ENCODE data around the gene C6orf52. TPM values are rescaled to one million over a fixed set of nuclear protein-coding genes. Genes with fewer than 3 reads are reported as not detected.
A peak's percentile ranks its signal among the peaks of the same experiment; 100 is the strongest.

Gene C6orf52
- total and polyA plus RNA-seq, 4 donors = 0.99 to 7.6 (median 7.1) TPM

DNA sequence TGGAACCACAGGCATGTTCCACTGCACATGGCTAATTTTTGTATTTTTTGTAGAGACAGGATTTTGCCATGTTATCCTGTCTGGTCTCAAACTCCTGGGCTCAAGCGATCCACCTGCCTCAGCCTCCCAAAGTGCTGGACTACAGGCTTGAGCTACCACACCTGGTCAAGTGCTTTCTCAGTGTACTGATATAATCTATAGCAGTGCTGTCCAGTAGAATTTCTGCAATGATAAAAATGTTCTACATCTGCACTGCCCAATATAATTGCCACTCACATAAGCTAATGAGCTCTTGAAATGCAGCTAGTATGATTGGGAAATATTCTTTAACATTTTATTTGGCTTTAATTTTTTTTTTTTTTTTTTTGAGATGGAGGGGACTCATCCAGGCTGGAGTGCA is 64.2 kb downstream of the C6orf52 start:
- 100% methylated on average over 1 of the region's 1 CpG for WGBS (ENCODE audit: insufficient coverage)
- Histone ChIP-seq H3K27me3 (ENCODE audit: control insufficient read depth, insufficient read depth, low read length) (no peaks in the 10 kb centered on the region), H3K4me3 (ENCODE audit: low read depth, low read length) (no peak overlapping the region), H3K4me1 (ENCODE audit: control insufficient read depth, insufficient read depth, low read length) (no peaks in the 10 kb centered on the region), H3K27ac (ENCODE audit: low read depth, low read length) (no peak overlapping the region), H3K36me3 (ENCODE audit: control insufficient read depth, insufficient read depth, low read length) (no peaks in the 10 kb centered on the region), H3K9me3 (ENCODE audit: control insufficient read depth, insufficient read depth, low read length) (no peaks in the 10 kb centered on the region)
- no peak for DNase-seq (ENCODE audit: low read depth in 4 of 6, low spot score in 6 of 6)

- Histone ChIP-seq H3K4me1 (ENCODE audit: control insufficient read depth, insufficient read depth, low read length) (no peaks in the 10 kb centered on the region), H3K27ac (ENCODE audit: low read depth, low read length) (no peak overlapping the region), H3K27me3 (ENCODE audit: control insufficient read depth, insufficient read depth, low read length) (no peaks in the 10 kb centered on the region), H3K36me3 (ENCODE audit: control insufficient read depth, insufficient read depth, low read length) (no peaks in the 10 kb centered on the region), H3K9me3 (ENCODE audit: control insufficient read depth, insufficient read depth, low read length) (no peaks in the 10 kb centered on the region), H3K4me3 (ENCODE audit: low read depth, low read length) (no peak overlapping the region)
- no peak for DNase-seq (ENCODE audit: low read depth in 4 of 6, low spot score in 6 of 6)
- WGBS (ENCODE audit: insufficient coverage) = no CpG with 5 or more reads among the region's 1 CpG
These were observed 66.6 kb downstream of the C6orf52 start for GRCh38 chr6:10627800-10628199.

DNA sequence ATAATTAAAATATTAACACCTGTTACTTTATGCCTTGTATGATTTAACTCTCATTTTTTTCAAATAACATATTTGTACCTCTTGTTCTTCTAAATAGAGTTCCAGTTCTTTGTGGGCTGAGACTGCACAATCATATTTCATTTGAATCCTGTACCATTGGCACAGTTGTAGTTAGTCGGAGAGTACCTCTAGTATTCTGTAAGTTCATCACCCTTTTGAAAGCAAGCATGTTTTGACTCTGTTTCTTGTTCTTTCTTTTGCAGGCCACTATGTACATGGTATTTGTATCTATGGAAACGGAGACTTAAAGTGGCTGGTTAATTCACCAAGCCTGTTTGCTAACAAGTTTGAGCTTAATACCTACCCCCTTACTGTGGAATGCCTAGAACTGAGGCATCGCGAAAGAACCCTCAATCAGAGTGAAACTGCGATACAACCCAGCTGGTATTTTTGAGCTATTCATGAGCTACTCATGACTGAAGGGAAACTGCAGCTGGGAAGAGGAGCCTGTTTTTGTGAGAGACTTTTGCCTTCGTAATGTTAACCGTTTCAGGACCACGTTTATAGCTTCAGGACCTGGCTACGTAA is 68.2 kb downstream of the C6orf52 start:
- H3K9me3 ChIP-seq (ENCODE audit: control insufficient read depth, insufficient read depth, low read length) = no peaks in the 10 kb centered on the region
- no peaks in the 10 kb centered on the region for H3K36me3 ChIP-seq (ENCODE audit: control insufficient read depth, insufficient read depth, low read length)
- no peak overlapping the region for H3K27ac ChIP-seq (ENCODE audit: low read depth, low read length)
- H3K4me1 ChIP-seq (ENCODE audit: control insufficient read depth, insufficient read depth, low read length) = no peaks in the 10 kb centered on the region
- no peak overlapping the region for H3K4me3 ChIP-seq (ENCODE audit: low read depth, low read length)
- WGBS (ENCODE audit: insufficient coverage) = 33% methylated on average over 1 of the region's 9 CpGs
- DNase-seq (ENCODE audit: low read depth in 4 of 6, low spot score in 6 of 6) = peak in 1 of 6 donors; percentile 14
- H3K27me3 ChIP-seq (ENCODE audit: control insufficient read depth, insufficient read depth, low read length) = no peaks in the 10 kb centered on the region

GRCh38 chr6:10624836-10625235 is 69.6 kb downstream of the C6orf52 start:
- DNase-seq (ENCODE audit: low read depth in 4 of 6, low spot score in 6 of 6) = no peak
- no peak overlapping the region for H3K4me3 ChIP-seq (ENCODE audit: low read depth, low read length)
- H3K36me3 ChIP-seq (ENCODE audit: control insufficient read depth, insufficient read depth, low read length) = no peaks in the 10 kb centered on the region
- no peaks in the 10 kb centered on the region for H3K4me1 ChIP-seq (ENCODE audit: control insufficient read depth, insufficient read depth, low read length)
- no peak overlapping the region for H3K27ac ChIP-seq (ENCODE audit: low read depth, low read length)
- no peaks in the 10 kb centered on the region for H3K27me3 ChIP-seq (ENCODE audit: control insufficient read depth, insufficient read depth, low read length)
- WGBS (ENCODE audit: insufficient coverage) = 90% methylated on average over 5 of the region's 5 CpGs
- no peaks in the 10 kb centered on the region for H3K9me3 ChIP-seq (ENCODE audit: control insufficient read depth, insufficient read depth, low read length)

GRCh38 chr6:10621847-10622246 is 72.6 kb downstream of the C6orf52 start:
- no peaks in the 10 kb centered on the region for H3K9me3 ChIP-seq (ENCODE audit: control insufficient read depth, insufficient read depth, low read length)
- H3K36me3 ChIP-seq (ENCODE audit: control insufficient read depth, insufficient read depth, low read length) = peaks cover 2% of the 10 kb centered on the region
- H3K27ac ChIP-seq (ENCODE audit: low read depth, low read length) = no peak overlapping the region
- no peaks in the 10 kb centered on the region for H3K4me1 ChIP-seq (ENCODE audit: control insufficient read depth, insufficient read depth, low read length)
- no peak for DNase-seq (ENCODE audit: low read depth in 4 of 6, low spot score in 6 of 6)
- H3K4me3 ChIP-seq (ENCODE audit: low read depth, low read length) = no peak overlapping the region
- 93% methylated on average over 3 of the region's 4 CpGs for WGBS (ENCODE audit: insufficient coverage)
- H3K27me3 ChIP-seq (ENCODE audit: control insufficient read depth, insufficient read depth, low read length) = no peaks in the 10 kb centered on the region

Small RNA genes lying within 50 kb of the gene (small RNA-seq; reads per million reads assigned to genes)
- not detected for gene RF00019 (ENCODE audit: low replicate concordance)

Other genes with a start within 250 kb of the C6orf52 start
- gene GCNT2, start 173.3 kb downstream of the C6orf52 start, total RNA-seq = 10 to 100 TPM; 16.8 to 28.8 TPM
- 1 to 10 TPM; 7.9 to 9.5 TPM for gene GCNT2, start 173.3 kb downstream of the C6orf52 start, polyA plus RNA-seq (ENCODE audit: insufficient read length in 2 of 2)
- gene PAK1IP1, start 356 bp upstream of the C6orf52 start, total RNA-seq = 10 to 100 TPM; 21.1 to 23.4 TPM
- gene PAK1IP1, start 356 bp upstream of the C6orf52 start, polyA plus RNA-seq (ENCODE audit: insufficient read length in 2 of 2) = 10 to 100 TPM; 19.9 to 20.6 TPM
- gene TMEM14C, start 28.5 kb upstream of the C6orf52 start, total RNA-seq = 100 to 1,000 TPM in 1 of 2 donors, 10 to 100 TPM in 1; 65.1 to 146 TPM
- 100 to 1,000 TPM; 106 to 115 TPM for gene TMEM14C, start 28.5 kb upstream of the C6orf52 start, polyA plus RNA-seq (ENCODE audit: insufficient read length in 2 of 2)
- 100 to 1,000 TPM in 1 of 2 donors, 10 to 100 TPM in 1; 54.2 to 101 TPM for gene TMEM14B, start 53.2 kb upstream of the C6orf52 start, total RNA-seq
- 10 to 100 TPM; 89.8 to 92.5 TPM for gene TMEM14B, start 53.2 kb upstream of the C6orf52 start, polyA plus RNA-seq (ENCODE audit: insufficient read length in 2 of 2)
- gene MAK, start 143.9 kb upstream of the C6orf52 start, total RNA-seq = 1 to 10 TPM in 1 of 2 donors, under 1 TPM in 1; 0.79 to 2.0 TPM
- gene MAK, start 143.9 kb upstream of the C6orf52 start, polyA plus RNA-seq (ENCODE audit: insufficient read length in 2 of 2) = 1 to 10 TPM; 2.4 to 2.6 TPM
- gene GCM2, start 187.4 kb upstream of the C6orf52 start, total RNA-seq = not detected
- gene GCM2, start 187.4 kb upstream of the C6orf52 start, polyA plus RNA-seq (ENCODE audit: insufficient read length in 2 of 2) = under 1 TPM in 1 of 2 donors, not detected in 1; 0.23 TPM
- gene SYCP2L, start 192.4 kb upstream of the C6orf52 start, total RNA-seq = 1 to 10 TPM; 2.8 to 5.9 TPM
- 1 to 10 TPM; 3.5 to 4.8 TPM for gene SYCP2L, start 192.4 kb upstream of the C6orf52 start, polyA plus RNA-seq (ENCODE audit: insufficient read length in 2 of 2)